NCI-H446 treated with DMSO at 0.1 percent for 48 hours (cell line): Measurements from ENCODE around the gene DENND6B.
"Not testable (repeated sequence)": the region's sequence is repeated elsewhere in the genome, so short reads cannot be mapped to it uniquely, and the experiment has no call there.

Experiments used
- DNase-seq: peaks from one replicate; lab custom pipeline; 2025; lab: John Stamatoyannopoulos, UW

The DENND6B gene

GRCh38 chr22:50339945-50340879 is 13.4 kb upstream of the DENND6B start:
- DNase-seq: no peak

GRCh38 chr22:50338860-50339462 is 12.1 kb upstream of the DENND6B start:
- DNase-seq: no peak

GRCh38 chr22:50338042-50338573 is 11.3 kb upstream of the DENND6B start:
- no peak for DNase-seq

- DNase-seq: no peak
Measured at GRCh38 chr22:50337262-50338041, 10.6 kb upstream of the DENND6B start.

GRCh38 chr22:50334433-50334832 is 7.6 kb upstream of the DENND6B start:
- DNase-seq: not testable (repeated sequence)

- DNase-seq: no peak
Measured at GRCh38 chr22:50329236-50329635, 2.4 kb upstream of the DENND6B start.

GRCh38 chr22:50327711-50328019 is 853 bp upstream of the DENND6B start:
- no peak for DNase-seq

- no peak for DNase-seq
Measured at GRCh38 chr22:50326225-50326955, 422 bp downstream of the DENND6B start.

GRCh38 chr22:50325444-50326224 is 1.2 kb downstream of the DENND6B start:
- DNase-seq: no peak

- no peak for DNase-seq
Measured at GRCh38 chr22:50323900-50324299, 2.9 kb downstream of the DENND6B start.

GRCh38 chr22:50322382-50323104 is 4.3 kb downstream of the DENND6B start:
- DNase-seq: not testable (repeated sequence)

- no peak for DNase-seq
Measured at GRCh38 chr22:50320671-50321325, 6.0 kb downstream of the DENND6B start.

- no peak for DNase-seq
Measured at GRCh38 chr22:50320116-50320515, 6.7 kb downstream of the DENND6B start.

GRCh38 chr22:50319503-50319951 is 7.3 kb downstream of the DENND6B start:
- DNase-seq: no peak

GRCh38 chr22:50318698-50319411 is 8.0 kb downstream of the DENND6B start:
- no peak for DNase-seq

- DNase-seq: no peak
Measured at GRCh38 chr22:50318356-50318697, 8.5 kb downstream of the DENND6B start.

- no peak for DNase-seq
Measured at GRCh38 chr22:50317674-50318073, 9.1 kb downstream of the DENND6B start.

- DNase-seq: no peak
Measured at GRCh38 chr22:50317178-50317577, 9.6 kb downstream of the DENND6B start.
